Progenitor cell of endocrine pancreas (in vitro differentiated cells): ENCODE measurements around the gene MSI2. TPM values are rescaled to one million over a fixed set of nuclear protein-coding genes. Genes with fewer than 3 reads are reported as not detected.
A peak's percentile ranks its signal among the peaks of the same experiment; 100 is the strongest.

Experiments
- DNase-seq: peaks from one replicate; pipeline ENCODE4 v3.0.0; 2021; ENCODE audit warnings: low spot score; ENCODE audit not compliant: unreplicated experiment
- H3K27ac Mint-ChIP-seq: 2 replicates; pipeline ENCODE4 v1.8.0; 2021; ENCODE audit warnings: mild to moderate bottlenecking, moderate library complexity, mixed read lengths
- H3K27me3 Mint-ChIP-seq: 2 replicates; pipeline ENCODE4 v1.8.0; 2021; ENCODE audit warnings: mixed read lengths
- H3K36me3 Mint-ChIP-seq: 2 replicates; pipeline ENCODE4 v1.8.0; 2022; ENCODE audit warnings: mixed read lengths; ENCODE audit not compliant: insufficient read depth
- H3K4me1 Mint-ChIP-seq: 2 replicates; pipeline ENCODE4 v1.8.0; 2021; ENCODE audit warnings: low read depth, mixed read lengths
- H3K4me3 Mint-ChIP-seq: 2 replicates; pipeline ENCODE4 v1.8.0; 2021; ENCODE audit warnings: low read depth, mild to moderate bottlenecking, moderate library complexity, mixed read lengths
- H3K9me3 Mint-ChIP-seq: 2 replicates; pipeline ENCODE4 v1.8.0; 2021; ENCODE audit warnings: low read depth, mixed read lengths
- CTCF ChIP-seq: fragments of 200-600 bp; sonication (generic); IDR thresholded peaks from one replicate; pipeline ENCODE4 v1.5.0; 2021; ENCODE audit warnings: antibody characterized with exemption, mild to moderate bottlenecking; ENCODE audit not compliant: unreplicated experiment
- total RNA-seq: library from RNA; stranded (reverse); gene quantifications from 2 replicates; pipeline ENCODE4 v1.2.1, GENCODE V29; 2021

Gene MSI2
- total RNA-seq, 1 donor from 2014 or later = 164 TPM

DNA sequence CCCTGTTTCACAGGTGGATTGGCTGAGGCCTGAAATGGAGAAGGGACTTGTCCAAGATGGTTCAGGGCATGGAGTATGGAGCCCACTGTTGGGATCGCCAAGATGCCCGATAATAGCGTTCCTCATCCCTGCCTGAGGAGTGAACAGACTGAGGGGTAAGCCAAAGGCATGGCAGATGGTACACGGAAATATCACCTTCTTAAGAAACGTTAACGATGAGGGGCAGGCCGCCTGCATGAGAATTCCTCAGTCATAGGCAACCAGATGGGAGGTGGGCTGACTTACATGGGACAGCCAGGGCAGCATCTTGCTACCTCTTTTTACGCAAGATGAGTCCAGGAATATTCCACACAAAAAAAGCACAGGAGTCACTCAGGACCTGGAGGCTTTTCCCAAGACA lies 300.7 kb downstream of the MSI2 start:
- peak overlapping the region; percentile 56 for H3K27ac Mint-ChIP-seq

DNA sequence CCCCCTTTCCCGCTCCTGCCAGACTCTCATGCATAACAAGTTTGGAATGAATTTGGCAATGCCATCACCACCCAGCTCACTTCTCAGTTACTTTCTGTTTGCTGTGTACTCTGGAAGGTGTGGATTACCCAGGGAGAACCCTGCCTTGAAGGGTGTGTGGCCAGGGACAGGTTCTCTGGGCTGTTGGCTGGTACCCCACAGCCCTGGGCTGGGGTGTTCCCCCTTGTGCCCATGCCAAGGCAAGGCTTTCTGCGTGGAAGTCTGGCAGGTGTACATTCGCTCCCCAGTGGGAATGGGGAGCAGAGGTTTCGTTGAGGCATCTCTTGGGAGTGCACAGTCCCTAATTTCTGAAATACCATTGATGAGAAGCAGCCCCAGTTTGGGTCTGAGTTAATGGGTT lies 301.1 kb downstream of the MSI2 start:
- Mint-ChIP-seq H3K4me1 (peaks cover 33% of the 10 kb centered on the region), H3K27me3 (no peaks in the 10 kb centered on the region), H3K27ac (peak overlapping the region; percentile 38), H3K9me3 (no peaks in the 10 kb centered on the region), H3K36me3 (peaks cover 2% of the 10 kb centered on the region), H3K4me3 (no peak overlapping the region)
- no peak for DNase-seq
- no peak for TF ChIP-seq CTCF

More for the DNA sequence above, 300.7 kb downstream of the MSI2 start:
- Mint-ChIP-seq H3K4me1 (peaks cover 33% of the 10 kb centered on the region), H3K9me3 (no peaks in the 10 kb centered on the region), H3K4me3 (no peak overlapping the region), H3K36me3 (peaks cover 2% of the 10 kb centered on the region), H3K27me3 (no peaks in the 10 kb centered on the region)
- no peak for TF ChIP-seq CTCF
- DNase-seq = no peak

GRCh38 chr17:57557834-57558681 lies 301.7 kb downstream of the MSI2 start:
- DNase-seq = no peak
- Mint-ChIP-seq H3K27ac (peak overlapping the region; percentile 49), H3K9me3 (no peaks in the 10 kb centered on the region), H3K36me3 (peaks cover 2% of the 10 kb centered on the region), H3K27me3 (no peaks in the 10 kb centered on the region), H3K4me3 (no peak overlapping the region), H3K4me1 (peaks cover 33% of the 10 kb centered on the region)
- TF ChIP-seq CTCF = no peak

DNA sequence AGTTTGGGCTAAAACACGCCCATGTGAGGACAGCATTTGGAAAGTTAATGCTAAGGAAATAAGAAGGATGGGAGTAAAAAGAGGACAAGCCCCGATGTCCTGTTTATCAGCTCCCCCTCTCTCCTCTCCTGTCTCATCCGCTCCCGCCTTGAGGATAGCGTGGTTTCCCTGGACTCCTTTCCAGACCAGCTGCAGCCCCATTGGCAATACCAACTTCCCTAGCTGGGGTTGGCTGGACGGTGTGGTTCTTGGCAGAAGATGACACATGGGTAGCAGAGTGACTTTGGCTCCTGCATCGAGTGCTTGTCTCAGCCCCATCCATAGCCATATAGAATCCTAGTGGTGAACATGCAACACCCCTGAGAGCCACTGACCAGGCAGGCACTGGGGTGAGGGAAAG lies 302.9 kb downstream of the MSI2 start:
- H3K36me3 Mint-ChIP-seq = peaks cover 2% of the 10 kb centered on the region
- H3K4me3 Mint-ChIP-seq = no peak overlapping the region
- no peak overlapping the region for H3K27ac Mint-ChIP-seq
- no peak for DNase-seq
- no peak for TF ChIP-seq CTCF
- H3K9me3 Mint-ChIP-seq = no peaks in the 10 kb centered on the region
- H3K4me1 Mint-ChIP-seq = peaks cover 28% of the 10 kb centered on the region
- no peaks in the 10 kb centered on the region for H3K27me3 Mint-ChIP-seq

GRCh38 chr17:57559634-57560318 lies 303.5 kb downstream of the MSI2 start:
- peaks cover 25% of the 10 kb centered on the region for H3K4me1 Mint-ChIP-seq

More at GRCh38 chr17:57559634-57560318, 303.5 kb downstream of the MSI2 start:
- H3K36me3 Mint-ChIP-seq = peaks cover 2% of the 10 kb centered on the region
- no peaks in the 10 kb centered on the region for H3K27me3 Mint-ChIP-seq
- no peak for DNase-seq
- no peak overlapping the region for H3K4me3 Mint-ChIP-seq
- peak overlapping the region; percentile 38 for H3K27ac Mint-ChIP-seq
- TF ChIP-seq CTCF = no peak
- no peaks in the 10 kb centered on the region for H3K9me3 Mint-ChIP-seq
